Measurements from ENCODE around the gene GNA14.
"Not testable (repeated sequence)": the region's sequence is repeated elsewhere in the genome, so short reads cannot be mapped to it uniquely, and the experiment has no call there.

The GNA14 gene

DNA sequence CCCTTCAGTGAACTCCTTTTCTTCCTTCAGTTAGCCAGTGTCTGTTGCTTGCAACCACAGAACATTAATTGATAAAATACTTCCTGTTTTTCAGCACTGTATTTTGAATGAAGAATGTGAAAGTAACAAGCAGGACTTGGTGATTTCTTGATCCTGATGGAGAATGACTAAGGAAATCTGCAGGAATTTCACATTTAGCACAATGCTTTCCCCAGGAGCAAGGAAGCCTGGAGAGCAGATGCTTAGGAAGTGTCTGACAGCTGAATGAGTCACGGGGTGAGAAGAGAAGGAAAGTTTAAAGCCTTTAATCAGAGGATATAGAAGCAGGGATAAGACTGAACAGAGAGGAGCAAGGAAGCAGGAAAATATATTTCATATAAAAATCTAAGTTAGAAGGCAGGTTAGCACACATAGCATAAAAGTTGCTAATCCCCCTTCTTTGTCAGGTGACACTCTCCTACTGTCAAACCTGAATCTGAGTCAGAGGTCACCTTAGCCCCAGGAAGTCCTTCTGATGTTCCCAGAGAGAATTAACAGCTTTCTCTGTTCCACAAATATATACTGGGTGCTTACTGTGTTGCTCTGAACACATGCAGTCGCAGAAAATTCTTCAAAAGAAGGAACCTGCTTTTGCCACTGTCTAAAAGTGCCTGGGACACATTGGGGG is 59.7 kb downstream of the GNA14 start:
- DNase-seq (ENCODE audit: low spot score) = no peak

DNA sequence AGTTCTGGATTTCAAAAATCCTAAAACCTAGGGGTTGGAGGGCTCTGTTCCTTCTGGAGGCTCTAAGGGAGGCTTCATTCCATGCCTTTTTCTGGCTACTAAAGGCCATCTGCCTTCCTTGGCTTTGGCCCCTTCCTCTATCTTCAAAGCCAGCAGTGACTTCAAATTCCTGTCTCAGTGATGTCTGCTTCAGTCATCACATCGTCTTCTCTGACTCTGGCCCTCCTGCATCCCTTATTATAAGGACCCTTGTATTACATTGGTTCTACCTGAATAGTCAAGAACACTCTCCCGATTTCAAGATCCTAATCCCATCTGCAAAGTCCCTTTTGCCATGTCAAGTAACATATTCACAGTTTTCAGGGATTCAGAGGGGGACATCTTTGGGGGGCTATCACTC is 60.3 kb downstream of the GNA14 start:
- no peak for DNase-seq (ENCODE audit: low spot score)

DNA sequence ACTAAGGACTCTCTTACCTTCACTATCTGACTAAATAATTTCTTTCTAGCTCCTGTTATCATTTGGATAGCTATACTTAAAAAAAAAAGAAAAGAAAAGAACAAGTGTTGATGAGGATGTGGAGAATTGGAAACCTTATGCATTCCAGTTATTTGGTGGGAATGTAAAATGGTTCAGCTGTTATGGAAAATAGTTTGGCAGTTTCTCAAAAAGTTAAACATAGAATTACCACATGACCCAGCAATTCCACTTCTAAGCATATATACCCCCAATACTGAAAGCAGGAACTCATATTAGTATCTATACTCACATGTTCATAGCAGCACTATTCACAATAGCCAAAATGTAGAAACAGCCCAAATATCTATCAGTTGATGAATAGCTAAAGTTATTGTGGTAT is 61.1 kb downstream of the GNA14 start:
- no peak for DNase-seq (ENCODE audit: low spot score)

DNA sequence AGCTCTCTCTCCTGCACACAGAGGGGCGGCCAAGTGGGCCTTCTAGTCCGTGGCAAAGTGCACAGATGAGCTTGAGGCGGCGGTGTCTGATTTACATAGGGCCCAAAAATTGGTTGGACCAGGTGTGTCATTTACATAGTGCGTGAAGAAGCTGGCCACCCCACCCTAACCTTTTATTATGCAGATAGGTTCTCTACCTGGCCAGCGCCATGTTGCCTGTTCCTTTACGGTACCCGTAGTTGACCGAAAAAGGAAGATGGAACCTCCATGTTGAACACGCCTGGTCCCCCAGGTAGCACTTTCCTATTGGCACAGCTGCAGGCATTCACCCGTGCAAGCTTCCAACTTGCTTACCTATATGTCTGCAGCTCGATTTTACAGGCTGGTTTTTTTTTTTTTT is 61.5 kb downstream of the GNA14 start:
- DNase-seq (ENCODE audit: low spot score) = no peak

DNA sequence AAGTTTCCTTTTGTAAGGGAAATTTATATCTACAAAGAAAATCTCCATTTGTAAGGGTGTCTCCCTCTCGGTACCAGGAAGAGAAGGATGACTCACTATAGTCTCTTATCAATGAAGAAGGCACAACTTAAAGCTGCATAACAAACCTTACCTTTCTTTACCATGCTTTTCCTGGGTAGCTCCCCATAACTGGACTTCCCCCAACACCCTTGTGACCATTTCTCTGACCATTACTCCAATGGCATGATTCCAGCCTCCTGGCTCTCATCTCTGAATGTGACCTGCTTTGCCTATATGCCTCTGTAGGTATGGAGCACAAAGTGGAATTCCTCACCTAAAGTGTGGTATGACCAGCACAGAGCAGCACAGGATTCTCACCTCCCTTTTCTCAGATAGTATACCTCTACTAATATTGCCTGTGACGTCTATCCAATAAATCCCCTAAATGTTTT is 62.8 kb downstream of the GNA14 start:
- no peak for DNase-seq (ENCODE audit: low spot score)

DNA sequence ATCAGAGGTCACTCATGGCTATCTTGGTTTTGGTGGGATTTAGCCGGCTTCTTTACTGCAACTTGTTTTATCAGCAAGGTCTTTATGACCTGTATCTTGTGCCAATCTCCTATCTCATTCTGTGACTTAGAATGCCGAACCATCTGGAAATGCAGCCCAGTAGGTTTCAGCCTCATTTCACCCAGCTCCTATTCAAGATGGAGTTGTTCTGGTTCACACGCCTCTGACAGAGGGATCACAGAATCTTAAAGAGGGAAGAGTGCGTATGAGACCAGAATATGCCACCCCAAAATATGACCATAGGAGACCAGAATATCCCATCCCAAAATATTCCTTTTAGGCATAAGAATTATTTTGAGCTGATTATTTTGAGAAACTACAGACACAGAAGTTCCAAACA is 63.2 kb downstream of the GNA14 start:
- DNase-seq (ENCODE audit: low spot score) = not testable (repeated sequence)

DNA sequence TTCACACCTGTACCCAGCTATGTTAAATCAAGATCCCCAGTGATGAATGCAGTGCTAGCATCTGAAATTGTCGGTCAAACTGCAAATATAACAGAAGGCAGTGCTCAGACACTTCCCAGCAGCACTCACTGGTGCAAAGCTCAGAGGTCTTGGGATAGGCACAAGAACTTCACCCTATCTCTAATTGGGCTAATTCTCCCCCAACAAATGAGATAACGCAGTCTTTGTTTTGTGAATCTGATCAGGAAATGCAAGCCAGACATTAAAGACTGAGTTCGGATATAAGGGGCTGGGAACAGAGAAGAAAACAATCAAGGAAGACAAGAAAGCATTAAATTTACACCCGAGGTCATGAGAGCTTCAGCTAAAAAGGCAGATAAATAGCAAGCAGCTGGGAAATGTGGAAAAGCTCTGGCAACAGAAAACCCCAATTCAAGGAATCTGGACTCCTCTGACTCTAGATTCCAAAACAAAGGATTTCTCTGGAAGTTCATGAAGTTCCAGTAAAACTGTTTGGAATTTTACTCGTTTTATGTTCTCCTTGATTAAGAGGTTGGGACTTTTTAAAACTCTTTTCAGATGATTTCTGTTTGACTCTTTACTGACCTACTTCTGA is 65.1 kb downstream of the GNA14 start:
- DNase-seq (ENCODE audit: low spot score) = no peak

DNA sequence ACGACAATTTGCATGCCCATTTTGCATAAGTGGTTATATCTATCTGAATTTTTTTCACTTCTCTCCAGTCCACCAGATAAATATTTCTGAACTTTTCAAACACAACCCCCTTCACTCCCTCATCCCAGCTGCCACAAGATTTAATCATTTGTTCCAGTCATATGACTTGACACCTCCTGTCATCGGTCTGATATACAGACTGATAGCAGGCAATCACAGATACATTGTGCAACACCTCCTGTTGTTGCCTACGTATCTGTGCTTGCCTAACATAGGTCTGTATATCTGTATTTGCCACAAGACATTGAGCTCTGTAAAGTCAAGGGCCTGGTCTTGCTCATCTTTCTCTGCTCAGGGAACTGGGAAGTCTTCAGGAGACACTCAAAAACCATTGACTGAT is 65.6 kb downstream of the GNA14 start:
- no peak for DNase-seq (ENCODE audit: low spot score)

DNA sequence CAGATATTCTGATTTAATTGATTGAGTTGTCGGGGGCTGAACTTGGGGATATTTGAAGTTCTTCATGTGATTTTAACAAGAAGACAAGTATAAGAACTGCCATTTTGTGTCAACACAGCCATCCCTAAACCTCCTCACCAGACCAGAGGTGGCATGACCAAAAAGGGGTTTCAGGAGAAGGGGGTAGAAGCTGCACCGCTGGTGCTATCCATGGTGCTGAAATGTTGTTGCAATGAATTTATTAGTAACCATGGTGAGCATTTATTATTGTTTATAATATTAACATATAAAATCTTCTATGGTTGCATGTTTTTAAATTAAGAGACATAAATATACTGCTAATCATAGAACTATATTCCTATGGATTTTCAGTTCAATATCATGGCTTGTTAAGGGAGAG is 72.3 kb downstream of the GNA14 start:
- DNase-seq (ENCODE audit: low spot score) = no peak

DNA sequence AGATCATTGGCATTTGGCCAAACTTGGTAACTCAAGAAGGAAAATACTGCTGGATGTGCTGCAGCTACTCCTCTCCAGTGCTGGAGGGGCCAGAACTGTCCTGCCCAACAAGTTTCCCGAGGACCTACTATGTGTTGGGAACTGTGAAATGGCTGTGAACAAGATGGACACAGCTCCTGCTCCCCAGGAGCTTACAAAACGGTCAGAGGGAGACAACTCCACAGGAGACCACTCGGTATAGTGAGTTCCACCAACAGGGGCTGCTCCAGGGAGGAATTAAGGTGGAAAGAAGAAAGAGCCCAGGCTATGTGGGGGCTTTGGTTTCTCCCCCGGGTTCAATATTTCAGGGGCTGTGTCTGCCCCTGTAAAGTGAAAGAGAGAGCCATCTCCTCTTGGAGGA is 78.8 kb downstream of the GNA14 start:
- no peak for DNase-seq (ENCODE audit: low spot score)

DNA sequence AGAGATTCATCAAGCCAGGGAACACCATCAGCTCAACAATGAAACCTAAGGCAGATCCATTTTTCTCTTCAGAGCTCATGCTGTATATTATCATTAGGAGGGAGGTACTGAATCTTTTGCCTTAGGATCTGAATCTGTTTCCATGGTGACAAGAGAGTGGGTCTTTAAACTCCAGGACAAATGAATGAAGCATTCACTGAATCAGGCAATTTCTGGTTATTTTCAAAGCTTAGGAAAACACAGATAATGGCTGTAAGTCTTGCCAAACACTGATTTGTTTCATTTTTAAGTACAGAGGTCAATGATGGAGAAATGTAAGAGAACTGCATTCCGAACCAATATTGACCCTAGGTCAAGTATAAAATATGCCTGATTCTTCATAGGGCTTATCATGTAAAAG is 84.9 kb downstream of the GNA14 start:
- DNase-seq (ENCODE audit: low spot score) = no peak

DNA sequence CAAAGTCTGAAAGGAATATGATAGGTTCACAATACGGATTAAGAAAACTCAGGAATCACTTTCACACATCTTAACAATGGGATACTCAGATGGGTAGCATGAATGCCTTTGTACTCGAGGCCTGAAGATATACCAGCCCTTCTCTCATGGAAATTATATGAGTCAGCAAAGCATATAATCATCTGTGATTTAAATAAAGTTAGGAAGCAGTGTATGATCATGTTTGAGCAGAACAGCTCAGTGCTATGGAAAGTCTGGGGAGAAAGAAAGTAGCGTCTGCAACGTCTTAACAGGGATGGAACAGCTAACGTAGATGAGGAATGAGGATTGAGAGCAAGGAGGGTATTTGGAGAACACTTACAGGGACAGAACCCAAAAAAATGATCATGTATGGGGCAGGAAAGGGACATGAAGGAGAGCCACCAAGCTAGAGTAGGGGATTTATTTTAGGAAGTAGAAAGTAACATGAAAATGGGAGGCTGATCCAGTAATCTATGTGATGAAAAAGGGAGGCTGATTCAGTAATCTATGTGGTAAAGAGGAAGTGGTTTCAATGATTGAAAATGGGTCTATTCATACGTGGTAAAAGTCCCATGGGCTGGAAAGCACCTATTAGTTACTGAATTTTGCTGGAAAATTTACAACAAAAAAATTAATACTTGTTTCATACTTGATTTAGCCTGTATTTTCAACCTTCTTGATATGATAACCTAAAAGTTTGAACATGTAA is 85.9 kb downstream of the GNA14 start:
- DNase-seq (ENCODE audit: low spot score) = no peak

DNA sequence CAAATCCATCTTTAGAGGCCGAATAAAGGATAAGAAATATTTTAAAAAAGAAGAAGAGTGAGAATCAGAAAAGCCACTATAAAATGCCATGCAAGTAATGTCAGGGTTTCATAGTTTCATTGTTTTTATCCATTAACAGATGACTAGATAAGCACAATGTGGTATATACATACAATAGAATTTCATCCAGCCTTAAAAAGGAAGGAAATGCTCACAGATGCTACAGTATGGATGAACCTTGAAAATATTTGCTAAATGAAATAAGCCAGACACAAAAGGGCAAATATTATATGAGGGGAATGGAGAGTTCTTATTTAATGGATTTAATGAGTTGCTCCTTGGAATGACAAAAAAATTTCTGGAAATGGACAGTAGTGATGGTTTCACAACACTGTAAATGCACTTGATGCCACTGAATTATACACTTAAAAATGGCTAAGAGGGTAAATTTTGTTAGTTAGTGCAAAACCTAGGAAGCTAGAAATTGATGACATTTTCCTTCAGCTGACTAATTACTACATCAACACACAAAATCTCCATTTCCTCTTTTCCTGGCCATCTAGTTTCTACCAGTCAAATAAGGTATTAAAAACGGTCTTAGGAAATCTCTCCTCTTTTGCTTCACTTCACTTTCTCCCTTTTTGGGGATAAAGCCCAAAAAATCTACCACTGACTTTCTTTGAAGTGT is 86.6 kb downstream of the GNA14 start:
- DNase-seq (ENCODE audit: low spot score) = no peak

DNA sequence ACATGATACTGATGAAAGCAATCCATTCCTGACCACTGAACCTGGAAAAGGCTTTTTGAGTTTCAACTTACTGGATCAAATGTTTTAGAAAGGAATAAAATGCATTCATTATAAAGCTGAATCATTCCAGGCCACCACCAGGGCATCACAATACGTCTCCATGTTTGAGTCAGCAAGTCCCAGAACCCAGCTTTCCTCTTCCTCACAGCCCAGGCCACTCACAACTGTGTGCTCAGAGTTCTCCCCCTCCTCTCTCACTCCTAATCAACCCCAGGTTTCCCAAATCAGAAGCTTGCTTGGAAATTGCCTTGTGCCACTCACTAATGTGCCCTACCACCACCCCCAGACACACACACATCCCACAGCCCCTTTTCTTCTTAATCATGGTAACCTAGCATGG is 91.7 kb downstream of the GNA14 start:
- DNase-seq (ENCODE audit: low spot score) = no peak

DNA sequence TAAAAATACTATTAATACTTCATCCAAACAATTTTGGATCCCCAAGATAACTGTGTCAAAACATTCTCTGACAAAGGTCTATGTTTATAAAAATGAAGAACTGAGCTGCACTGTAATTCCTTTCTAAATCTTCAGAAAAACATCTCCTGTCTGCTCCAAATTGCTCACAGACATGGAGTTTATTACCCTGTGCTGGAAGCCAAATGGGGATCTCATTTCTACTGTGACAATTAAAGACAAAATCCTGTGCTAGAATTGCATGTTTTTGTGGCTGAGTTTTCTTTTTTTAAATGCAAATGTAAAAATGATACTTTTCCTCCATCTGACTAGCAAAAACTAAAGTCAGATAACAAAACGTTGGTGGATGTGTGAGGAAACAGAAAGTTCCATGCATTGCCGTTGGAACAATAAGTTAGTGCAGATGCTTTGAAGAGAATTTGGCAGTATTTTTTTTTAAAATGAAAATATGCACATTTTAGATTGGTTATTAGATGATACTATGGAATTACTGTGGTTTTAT is 93.5 kb downstream of the GNA14 start:
- DNase-seq (ENCODE audit: low spot score) = no peak

DNA sequence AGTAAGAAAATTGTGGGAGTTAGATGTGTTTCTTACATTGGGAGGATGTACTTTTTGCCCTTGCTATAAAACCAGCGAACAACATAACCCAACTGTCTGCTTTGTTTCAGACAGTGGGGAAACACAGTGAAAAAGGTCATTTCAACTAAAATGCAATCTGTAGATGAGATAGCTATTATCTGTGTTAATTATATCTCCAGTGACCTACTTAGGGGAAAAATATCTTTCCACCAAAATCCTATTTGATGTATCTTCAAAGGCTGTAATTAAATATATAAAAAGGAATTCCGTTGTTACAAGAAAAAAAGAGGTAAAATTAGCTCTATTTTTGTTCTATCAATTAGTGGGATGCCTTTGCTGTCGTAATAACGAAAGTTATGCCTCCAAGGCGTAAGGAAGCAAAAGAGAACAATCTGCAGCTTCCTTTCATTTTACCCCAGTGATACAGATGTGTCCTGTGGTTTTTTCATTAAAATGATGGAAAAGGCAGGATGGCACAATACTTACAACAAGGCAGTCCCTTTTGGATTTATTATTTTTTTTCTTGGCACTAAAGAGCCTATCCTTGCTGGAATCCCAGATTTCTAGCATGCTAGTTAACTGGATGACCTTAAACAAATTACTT is 100.9 kb downstream of the GNA14 start:
- DNase-seq (ENCODE audit: low spot score) = no peak

DNA sequence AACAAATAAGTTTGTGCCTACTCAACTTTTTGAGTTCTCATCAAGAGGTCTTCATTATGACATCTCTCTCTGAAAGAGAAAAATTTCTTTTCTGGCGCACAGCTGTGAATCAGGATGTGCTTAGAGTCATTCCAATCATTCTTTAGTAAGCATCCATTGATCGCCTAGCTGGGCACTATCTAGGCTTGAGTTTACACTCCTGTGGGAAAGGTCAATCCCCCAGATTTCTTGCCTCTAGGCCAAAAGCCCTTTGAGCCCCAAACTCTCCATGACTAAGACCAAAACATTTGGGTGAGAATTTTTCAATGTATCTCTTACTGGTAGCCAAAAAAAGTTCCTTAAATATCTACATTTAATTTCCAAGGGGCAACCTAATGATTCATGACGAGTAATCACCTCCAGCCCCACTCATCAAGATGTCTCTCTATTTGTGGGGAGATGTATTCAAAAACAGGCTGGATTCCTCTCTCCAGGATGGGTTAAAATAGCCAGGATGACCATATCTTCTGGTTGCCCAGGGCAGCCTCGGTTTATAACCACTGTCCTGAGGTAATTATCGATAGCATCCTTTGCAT is 101.7 kb downstream of the GNA14 start:
- no peak for DNase-seq (ENCODE audit: low spot score)

DNA sequence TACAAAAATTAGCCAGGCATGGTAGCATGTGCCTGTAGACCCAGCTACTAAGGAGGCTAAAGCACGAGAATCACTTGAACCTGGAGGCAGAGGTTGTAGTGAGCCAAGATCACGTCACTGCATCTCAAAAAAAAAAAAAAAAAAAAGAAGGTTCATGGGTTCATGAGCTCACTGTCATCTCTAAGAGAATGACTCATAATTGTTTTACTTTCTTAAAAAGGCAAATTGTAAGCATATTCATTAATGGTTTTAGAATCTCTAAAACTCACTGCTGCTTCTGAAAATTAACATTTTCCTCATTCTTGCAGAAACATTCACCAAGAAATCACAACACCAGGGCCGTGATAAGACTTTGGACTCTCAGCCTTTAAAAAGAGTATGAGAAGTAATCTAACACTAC is 103.6 kb downstream of the GNA14 start:
- DNase-seq (ENCODE audit: low spot score) = no peak

DNA sequence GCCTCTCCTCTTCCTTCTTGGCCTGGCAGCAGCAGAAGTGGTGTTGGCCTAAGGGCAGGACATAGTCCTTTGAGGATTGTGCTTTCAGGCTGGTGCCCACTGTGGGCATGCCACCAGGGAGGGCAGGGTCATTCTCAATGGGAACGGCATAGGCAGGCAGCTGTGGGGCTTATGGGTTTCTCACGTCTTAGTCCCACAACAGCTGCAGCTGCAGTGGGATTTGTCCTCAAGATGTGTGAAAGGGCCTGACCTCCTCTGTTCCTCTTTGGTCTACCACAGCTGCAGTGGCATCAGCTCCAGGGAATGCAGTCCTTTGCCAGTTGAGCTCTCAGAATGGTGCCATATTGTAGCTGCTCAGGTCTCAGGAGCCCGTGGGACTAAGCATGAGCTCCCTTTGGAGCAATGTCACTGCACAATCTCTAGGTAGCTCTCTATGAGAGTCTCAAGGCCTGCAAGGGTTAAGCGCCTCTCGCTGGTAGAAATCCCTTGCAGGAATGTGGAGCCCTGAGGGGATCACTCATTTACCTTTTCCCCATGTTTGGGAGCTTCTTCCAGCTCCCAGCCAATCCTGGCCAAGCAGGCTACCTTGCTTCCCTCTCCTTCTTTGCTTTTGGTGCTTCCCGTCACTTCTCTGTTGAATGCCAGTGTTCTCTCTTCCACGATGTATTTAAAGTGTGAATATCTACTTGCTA is 104.8 kb downstream of the GNA14 start:
- DNase-seq (ENCODE audit: low spot score) = no peak

DNA sequence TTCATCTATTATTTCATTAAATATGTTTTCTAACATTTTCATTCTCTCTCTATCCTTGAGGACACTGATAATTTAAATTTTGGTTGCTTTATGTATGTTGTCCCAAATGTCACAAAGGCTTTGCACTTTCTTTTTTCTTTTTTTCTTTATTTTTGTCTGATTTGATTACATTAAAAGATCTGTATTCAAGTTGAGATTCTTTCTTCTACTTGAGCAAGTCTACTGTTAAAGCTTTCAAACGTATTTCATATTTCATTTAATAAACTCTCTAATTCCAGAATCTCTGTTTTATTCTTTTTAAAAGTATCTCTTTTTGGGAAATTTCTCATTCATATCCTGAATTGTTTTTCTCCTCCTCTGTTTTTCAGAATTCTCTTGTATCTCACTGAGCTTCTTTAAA is 106.5 kb downstream of the GNA14 start:
- DNase-seq (ENCODE audit: low spot score) = no peak

DNA sequence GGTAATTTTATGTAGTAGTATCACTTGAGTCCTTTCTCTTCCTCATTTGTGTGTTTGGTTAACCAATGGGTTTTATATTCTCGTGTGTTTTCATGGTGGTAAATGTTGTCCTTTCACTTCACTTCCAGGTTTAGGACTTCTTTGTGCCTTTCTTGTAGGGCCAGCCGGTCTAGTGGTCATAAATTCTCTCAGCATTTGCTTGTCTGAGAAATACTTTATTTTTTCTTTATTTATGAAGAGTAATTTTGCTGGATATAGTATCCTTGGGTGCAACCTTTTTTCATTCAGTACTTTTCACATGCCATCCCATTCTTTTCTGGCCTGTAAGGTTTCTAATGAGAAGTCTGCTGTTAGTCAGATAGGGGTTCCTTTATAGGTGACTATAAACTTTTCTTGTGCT is 107.1 kb downstream of the GNA14 start:
- no peak for DNase-seq (ENCODE audit: low spot score)
